HG03097 (cell line): ENCODE measurements around the gene MRGPRX2.

Experiments used
- ATAC-seq: cut with Tn5 transposase; IDR thresholded peaks from one replicate; pipeline ENCODE4 v1.9.1; 2021; ENCODE audit not compliant: unreplicated experiment, low FRiP score

Gene MRGPRX2

GRCh38 chr11:19060629-19061028, at the start of gene MRGPRX2:
Gene MRGPRX2, minus strand, starts transcription at chr11:19060717. Its CDS starts 4,315 bp downstream, at chr11:19056402.
- no peak for ATAC-seq

DNA sequence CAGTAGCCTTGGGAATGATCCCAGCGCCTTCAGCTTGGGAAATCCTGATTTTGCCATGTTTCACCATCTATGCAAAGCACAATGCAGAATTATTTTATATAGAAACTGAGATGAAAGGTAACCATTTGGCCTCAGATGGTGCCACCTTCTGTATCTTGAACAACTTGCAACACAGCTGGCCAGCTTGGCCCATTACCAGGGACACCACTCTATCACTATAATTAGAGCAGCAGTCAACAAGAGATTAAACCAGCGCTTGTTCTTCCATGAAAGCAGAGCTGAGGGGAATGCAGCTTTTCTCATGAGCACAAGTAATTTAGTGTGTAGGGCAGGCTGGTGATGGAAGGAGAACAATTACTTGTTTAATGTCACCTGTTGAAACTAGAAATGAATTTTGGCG, 49.8 kb upstream of the MRGPRX2 start:
- no peak for ATAC-seq

DNA sequence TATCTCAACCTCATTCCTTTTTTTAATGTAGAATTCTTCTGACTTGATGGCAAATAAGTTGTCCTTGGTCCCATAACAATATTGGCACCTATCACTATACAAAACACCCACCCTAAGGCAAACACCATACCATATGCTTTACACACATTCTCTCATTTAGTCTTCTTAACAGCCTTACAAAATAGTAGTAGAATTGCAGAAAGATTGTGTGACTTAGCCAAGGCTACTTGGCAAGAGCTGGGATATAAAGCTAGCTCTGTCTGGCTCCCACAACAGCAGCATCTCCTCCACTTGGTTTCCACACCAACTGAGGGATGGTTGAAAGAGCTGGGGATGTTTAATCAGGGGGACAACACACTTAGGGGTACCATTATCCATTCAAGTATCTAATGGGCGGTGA, 46.6 kb upstream of the MRGPRX2 start:
- ATAC-seq, result no peak

- no peak for ATAC-seq
These were observed 44.5 kb upstream of the MRGPRX2 start for GRCh38 chr11:19105011-19105410.

GRCh38 chr11:19102521-19102900, 42.0 kb upstream of the MRGPRX2 start:
- ATAC-seq, result no peak

GRCh38 chr11:19101796-19102520, 41.4 kb upstream of the MRGPRX2 start:
- ATAC-seq, result no peak

GRCh38 chr11:19100885-19101284, 40.4 kb upstream of the MRGPRX2 start:
- no peak for ATAC-seq

- no peak for ATAC-seq
These were observed 38.6 kb upstream of the MRGPRX2 start for GRCh38 chr11:19099093-19099492.

GRCh38 chr11:19094859-19095258, 34.3 kb upstream of the MRGPRX2 start:
- ATAC-seq, result no peak

DNA sequence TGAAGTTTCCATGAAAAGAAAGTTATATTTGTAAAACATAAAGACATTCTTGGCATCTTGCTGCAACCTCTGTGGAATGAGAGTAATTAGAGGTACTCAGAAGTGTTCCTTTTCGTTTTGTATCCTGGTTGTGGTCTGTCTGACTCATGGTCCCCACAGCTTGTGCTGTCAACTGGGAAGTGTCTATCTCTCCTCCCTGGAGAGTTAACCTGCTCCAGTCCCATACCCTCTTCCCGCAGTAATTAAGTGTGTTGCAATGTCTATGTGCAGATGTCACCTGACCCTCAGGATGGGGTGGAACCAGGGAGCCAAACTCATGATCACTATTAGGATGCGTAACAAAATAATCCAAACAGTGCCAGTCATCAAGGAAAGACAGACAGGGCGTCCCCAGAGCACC, 33.5 kb upstream of the MRGPRX2 start:
- ATAC-seq, result no peak

- no peak for ATAC-seq
These were observed 32.3 kb upstream of the MRGPRX2 start for GRCh38 chr11:19092850-19093249.

DNA sequence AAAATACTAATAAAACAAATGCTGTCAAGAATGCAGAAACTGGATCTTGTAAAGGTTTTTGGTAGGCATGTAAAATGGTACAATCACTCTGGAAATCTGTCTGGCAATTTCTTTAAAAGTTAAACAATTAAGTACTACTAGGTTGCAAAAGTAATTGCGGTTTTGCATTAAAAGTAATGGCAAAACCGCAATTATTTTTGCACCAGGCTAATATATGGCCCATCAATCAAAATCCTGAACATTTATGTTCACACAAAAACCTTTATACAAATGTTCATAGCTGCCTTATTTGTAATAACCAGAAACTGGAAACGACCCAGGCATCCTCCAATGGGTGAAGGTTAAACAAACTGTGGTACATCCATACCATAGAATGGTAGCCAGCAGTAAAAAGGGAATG, 31.8 kb upstream of the MRGPRX2 start:
- ATAC-seq, result no peak

DNA sequence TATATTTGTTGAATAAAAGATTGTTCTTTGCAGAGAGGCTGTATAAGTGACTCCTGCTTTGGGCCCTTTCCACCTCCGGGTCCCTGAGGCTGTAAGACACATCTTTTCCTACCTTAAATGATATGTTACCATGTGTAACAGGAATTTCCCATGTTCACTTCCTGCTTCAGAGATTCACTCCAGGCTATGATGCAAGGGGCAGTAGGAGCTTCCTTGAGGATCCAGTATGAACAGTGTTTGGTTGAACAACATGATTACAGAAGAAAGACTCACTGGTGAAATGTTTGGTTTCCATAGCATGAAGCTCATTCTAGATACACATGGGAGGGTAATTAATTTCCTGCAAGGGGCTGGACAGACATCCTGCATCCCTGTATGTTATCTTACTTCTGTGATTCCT, 30.8 kb upstream of the MRGPRX2 start:
- ATAC-seq, result no peak

GRCh38 chr11:19089421-19089820, 28.9 kb upstream of the MRGPRX2 start:
- ATAC-seq, result no peak

DNA sequence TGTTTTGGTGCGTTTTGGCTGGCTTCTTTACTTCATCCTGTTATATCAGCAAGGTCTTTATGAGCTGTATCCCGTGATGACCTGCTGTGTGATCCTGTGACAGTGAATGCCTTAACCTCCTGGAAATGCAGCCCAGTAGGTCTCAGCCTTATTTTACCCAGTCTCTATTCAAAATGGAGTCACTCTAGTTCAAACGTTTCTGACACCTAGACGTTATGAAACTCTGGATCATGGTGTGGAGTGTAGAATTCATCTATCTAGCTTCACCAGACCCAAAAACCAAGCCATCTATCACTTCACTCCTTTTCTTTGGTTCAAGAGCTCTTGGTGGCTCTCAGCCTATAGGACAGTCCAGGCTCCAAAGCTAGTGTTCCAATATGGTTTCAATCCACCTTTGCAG, 28.3 kb upstream of the MRGPRX2 start:
- no peak for ATAC-seq

- no peak for ATAC-seq
These were observed 27.1 kb upstream of the MRGPRX2 start for GRCh38 chr11:19087658-19088057.

DNA sequence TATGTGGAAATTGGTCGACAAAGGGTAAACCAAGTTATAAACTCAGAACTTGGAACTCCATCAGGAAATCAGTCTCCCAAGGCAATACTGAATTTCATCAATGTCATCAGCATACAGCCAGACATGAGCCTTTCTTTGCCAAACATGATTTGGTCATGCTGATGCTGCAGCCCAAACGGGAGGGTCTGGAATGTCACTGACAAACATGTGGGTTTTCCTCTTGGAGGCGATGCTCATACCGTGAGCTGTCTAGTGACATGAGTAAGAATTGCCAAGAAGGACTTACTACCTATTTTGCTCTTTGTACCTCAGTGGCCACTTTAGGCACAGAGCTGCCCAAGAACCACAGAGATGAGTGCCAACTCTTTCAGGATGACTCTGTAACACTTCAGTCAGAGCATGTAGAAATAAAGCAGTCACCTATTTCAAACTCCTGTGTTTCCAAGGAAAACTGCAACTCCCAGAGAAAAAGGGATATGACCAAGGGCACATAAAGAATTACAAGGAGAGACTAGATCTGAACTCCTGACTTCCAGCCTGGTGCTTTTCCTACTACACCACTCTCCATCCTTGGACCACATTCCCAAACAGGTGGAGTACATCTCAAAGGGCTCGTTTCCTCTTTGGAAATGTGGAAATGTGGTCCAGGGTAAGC, 24.3 kb upstream of the MRGPRX2 start:
- ATAC-seq, result no peak

- ATAC-seq, result no peak
These were observed 22.6 kb upstream of the MRGPRX2 start for GRCh38 chr11:19083166-19083565.

GRCh38 chr11:19080579-19080993, 20.1 kb upstream of the MRGPRX2 start:
- no peak for ATAC-seq

- ATAC-seq, result no peak
These were observed 19.3 kb upstream of the MRGPRX2 start for GRCh38 chr11:19079643-19080440.

GRCh38 chr11:19077965-19078364, 17.4 kb upstream of the MRGPRX2 start:
- no peak for ATAC-seq
